Retinal pigment epithelial cell (primary cell): ENCODE measurements around the gene PPARG.

Experiments
- DNase-seq: peaks from one replicate; pipeline ENCODE4 v3.0.0-alpha.2; 2010; ENCODE audit warnings: low read depth
- H3K4me3 ChIP-seq: 2 replicates; pipeline ENCODE4 v1.5.1; 2011; ENCODE audit warnings: mild to moderate bottlenecking, low read length, control low read depth, moderate library complexity
- TF ChIP-seq, protein P1 (sequence below): conservative IDR thresholded peaks from 2 replicates; pipeline ENCODE4 v1.5.1; 2011; ENCODE audit warnings: low read depth, low read length, control low read depth, inconsistent platforms

PPARG gene

DNA sequence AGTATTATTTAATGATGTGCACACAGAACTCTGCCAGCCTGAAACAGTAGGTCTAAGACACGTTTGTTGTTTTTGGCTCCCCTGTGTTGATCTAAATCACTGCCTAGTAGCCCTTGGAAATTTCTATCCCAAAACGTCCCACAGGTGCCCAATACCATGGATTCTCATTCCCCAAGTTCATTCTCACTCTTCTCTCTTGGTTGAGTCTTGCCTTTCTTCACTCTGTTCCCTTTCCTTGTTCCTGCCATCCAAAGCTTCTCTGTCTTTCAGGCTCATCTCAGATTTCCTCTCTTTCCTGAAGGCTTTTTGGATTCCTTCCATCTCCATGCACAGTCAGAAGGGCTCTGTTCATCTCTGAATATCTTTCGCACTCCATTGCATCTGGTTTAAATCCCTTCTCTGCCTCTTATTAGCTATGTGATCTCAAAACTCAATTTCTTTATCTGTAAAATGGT, 54.2 kb downstream of the PPARG start:
- DNase-seq, result no peak
- TF ChIP-seq, protein P1, sequence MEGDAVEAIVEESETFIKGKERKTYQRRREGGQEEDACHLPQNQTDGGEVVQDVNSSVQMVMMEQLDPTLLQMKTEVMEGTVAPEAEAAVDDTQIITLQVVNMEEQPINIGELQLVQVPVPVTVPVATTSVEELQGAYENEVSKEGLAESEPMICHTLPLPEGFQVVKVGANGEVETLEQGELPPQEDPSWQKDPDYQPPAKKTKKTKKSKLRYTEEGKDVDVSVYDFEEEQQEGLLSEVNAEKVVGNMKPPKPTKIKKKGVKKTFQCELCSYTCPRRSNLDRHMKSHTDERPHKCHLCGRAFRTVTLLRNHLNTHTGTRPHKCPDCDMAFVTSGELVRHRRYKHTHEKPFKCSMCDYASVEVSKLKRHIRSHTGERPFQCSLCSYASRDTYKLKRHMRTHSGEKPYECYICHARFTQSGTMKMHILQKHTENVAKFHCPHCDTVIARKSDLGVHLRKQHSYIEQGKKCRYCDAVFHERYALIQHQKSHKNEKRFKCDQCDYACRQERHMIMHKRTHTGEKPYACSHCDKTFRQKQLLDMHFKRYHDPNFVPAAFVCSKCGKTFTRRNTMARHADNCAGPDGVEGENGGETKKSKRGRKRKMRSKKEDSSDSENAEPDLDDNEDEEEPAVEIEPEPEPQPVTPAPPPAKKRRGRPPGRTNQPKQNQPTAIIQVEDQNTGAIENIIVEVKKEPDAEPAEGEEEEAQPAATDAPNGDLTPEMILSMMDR, result no peak
- H3K4me3 ChIP-seq, result no peak overlapping the region

DNA sequence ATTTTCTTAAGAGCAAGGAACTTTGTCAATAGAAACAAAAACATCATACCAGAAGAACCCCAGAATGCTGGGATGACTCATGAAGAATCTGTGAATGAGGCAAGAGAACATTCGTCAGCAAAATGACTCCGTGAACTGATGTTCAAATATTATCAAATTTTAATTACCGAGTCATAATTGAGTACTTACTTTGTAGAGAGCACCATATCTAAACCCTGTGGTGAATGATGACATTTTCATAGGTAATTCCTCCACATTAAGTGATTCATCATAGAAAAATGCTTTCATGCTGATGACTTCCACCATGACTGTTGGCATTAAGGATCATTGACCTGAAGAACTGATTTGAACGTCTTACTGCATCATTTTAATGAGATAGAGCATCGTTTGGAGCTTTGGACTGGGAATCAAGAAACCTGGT, 56.3 kb downstream of the PPARG start:
- TF ChIP-seq, protein P1, result no peak
- H3K4me3 ChIP-seq, result no peak overlapping the region
- DNase-seq, result no peak

DNA sequence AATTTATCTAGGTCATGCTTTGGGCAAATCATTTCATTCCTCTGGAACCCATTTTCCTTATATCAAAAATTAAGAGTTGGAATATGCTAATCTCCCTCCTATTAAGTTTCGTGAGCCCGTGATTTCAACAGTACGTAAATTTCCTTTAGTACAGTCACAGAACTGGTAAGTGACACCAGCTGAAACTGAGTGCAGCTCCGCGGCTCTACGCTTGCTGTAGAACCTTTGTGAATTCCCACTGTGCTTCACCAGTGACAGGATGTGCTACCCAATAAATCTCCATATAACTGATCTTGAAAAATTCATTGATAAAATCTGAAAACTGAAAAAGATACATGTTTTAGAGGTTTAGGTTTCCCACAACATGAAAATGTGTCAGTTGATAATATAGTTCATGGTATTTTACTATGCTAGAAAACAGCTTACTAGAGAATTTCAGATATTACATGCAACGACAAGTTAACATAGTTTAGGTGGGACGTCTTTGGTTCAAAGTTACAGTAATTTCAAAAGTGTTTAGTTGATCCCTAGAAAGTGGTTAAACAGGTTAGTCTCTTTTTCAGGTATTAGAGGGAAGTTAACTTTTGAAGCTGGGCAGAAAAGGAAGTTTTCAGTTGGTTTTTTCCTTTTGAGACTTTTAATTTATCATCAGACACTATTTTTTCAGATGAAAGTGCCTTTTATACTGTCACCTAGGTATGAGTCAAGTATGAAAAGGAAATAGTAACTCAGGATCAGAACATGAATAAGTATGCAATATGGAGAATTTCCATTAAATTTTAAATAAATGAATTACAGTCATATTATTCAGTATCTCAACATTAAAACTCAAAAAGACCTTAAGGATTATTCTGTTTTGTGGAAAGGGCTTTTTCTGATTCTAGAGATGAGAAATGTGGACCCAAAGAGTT, 57.0 kb downstream of the PPARG start:
- DNase-seq, result no peak
- TF ChIP-seq, protein P1, result no peak
- H3K4me3 ChIP-seq, result no peak overlapping the region

DNA sequence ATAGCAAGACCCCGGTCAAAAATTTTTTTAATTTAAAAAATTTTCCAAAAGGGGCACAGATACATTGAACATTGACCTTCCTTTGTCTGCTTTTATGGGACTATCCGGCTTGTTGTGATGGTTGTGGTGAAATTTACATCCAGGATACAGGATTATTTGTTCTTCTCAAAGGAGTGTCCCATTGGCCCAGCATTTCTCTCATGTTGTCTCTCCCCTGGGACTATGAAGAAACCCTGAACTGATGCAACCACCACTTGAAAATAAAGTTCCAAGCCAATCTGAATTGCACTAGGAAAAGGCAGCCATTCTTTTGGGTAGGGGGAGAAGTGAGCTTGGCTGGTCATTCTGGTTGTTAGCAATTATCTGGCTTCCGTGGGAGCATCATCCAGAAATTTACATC, 58.4 kb downstream of the PPARG start:
- TF ChIP-seq, protein P1, result no peak
- DNase-seq, result no peak
- H3K4me3 ChIP-seq, result no peak overlapping the region

DNA sequence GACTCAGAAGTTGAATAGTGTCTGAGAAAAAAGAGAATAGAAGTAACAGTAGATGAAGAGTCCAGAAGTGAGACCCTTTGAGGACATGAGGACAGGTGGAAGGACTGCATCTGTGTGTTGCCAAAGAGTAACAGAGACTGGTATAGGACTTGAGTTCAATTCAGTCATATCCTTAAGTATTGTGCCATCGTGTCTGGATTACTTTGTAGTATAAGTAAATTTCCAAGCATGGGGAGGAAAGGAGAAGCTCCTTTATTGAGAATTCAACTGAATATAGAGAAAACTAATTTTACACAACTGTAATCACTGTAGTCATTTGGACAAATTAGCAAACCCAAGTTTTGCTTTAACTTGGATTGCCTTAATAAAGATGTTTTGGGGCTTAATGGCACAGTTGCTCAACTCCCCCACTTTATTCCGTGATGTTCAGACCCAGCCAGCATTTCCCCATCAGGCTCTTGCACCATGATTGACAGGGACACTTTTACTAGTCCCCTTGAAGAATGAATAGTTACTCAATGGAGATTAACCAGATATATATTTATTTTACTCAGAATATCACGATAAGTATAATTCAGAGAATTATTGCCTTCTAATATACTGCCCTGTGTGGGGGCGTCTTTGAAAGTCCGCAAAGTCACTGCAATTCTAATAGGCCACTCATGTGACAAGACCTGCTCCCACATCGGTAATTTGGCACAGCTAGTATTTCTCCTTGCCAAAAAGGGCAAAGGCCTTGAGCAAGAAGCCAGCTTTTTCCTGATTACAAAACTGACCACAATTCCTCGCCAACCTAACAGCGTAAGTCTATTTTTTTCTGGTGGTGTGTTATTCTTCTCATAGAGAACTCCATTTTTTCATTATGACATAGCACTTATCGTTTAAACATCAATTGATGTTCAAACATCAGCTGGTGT, 61.3 kb downstream of the PPARG start:
- no peak overlapping the region for H3K4me3 ChIP-seq
- DNase-seq, result peak; percentile 56
- TF ChIP-seq, protein P1, result no peak

DNA sequence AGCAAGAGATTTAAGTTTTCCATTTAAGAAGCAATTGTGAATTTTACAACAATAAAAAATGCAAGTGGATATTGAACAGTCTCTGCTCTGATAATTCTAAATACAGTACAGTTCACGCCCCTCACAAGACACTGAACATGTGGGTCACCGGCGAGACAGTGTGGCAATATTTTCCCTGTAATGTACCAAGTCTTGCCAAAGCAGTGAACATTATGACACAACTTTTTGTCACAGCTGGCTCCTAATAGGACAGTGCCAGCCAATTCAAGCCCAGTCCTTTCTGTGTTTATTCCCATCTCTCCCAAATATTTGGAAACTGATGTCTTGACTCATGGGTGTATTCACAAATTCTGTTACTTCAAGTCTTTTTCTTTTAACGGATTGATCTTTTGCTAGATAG, 62.3 kb downstream of the PPARG start:
- H3K4me3 ChIP-seq, result no peak overlapping the region
- no peak for DNase-seq
- TF ChIP-seq, protein P1, result no peak
